ENCODE measurements around the gene CFAP20.
A peak's percentile ranks its signal among the peaks of the same experiment; 100 is the strongest.
"Not testable (repeated sequence)": the region's sequence is repeated elsewhere in the genome, so short reads cannot be mapped to it uniquely, and the experiment has no call there.

Gene CFAP20

DNA sequence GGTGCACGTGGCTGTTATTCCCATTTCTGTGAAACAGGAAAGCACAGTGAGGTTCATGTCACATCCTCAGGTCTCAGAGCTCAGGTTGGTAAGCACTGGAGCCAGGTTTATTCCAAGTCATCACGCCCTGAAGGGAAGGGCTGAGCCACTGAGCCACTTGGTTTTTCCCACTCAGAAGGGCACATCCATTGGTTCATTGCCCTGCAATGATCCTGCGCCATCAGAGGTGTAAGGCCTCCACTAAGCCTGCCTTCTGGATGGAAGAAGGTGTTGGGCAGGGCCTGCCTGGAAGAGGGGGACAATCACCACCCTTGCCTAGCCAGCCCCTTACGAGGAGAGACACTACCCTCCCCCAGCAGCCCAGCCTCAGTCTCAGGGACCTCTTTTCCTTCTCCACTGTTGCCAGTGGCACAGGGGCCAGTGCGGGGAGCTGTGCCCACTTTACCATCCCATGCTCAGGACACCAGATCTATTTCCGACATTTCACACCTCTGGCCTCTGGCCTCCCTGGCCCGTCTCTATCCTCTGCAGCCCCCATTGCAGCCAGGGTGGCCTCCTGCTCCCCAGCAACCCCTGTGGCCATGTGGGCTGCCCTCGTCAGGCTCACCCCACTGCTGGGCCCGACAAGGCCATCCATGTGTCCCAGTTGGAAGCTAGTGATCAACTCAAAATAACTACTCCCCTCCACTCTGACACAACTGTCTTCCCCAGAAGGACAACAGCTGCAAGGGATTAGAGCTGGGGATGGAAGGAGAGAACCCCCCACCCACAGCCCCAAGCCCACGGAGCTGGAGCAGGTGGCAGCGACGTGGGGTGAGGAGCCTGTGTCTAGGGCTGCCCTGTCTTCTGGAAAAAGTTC lies 29.9 kb downstream of the CFAP20 start:
- Histone ChIP-seq H3K9ac (0 out of 22 replicates have a peak overlapping the region, but pooled peaks of 1 of the 11 experiments have one; percentile 24), H3K9me3 (replicated peaks in 1 of 11) (no peaks in the 10 kb centered on the region), H3K27me3 (no peaks in the 10 kb centered on the region), H3K4me2 (peak overlapping the region; percentile 56 to 80 (median 72)), H3K4me3 (no peak overlapping the region), H4K20me1 (no peaks in the 10 kb centered on the region), H3K36me3 (no peaks in the 10 kb centered on the region), H3K4me1 (peaks cover 35 to 62% (median 51%) of the 10 kb centered on the region in 10 experiments), H3K27ac (peak overlapping the region in 3 of 11 experiments; percentile 14 to 34 (median 23); a peak in 2 of 22 replicates)
- no peak for TF ChIP-seq Cebpa-rat (IDR thresholded peaks at IDR 0.05)

DNA sequence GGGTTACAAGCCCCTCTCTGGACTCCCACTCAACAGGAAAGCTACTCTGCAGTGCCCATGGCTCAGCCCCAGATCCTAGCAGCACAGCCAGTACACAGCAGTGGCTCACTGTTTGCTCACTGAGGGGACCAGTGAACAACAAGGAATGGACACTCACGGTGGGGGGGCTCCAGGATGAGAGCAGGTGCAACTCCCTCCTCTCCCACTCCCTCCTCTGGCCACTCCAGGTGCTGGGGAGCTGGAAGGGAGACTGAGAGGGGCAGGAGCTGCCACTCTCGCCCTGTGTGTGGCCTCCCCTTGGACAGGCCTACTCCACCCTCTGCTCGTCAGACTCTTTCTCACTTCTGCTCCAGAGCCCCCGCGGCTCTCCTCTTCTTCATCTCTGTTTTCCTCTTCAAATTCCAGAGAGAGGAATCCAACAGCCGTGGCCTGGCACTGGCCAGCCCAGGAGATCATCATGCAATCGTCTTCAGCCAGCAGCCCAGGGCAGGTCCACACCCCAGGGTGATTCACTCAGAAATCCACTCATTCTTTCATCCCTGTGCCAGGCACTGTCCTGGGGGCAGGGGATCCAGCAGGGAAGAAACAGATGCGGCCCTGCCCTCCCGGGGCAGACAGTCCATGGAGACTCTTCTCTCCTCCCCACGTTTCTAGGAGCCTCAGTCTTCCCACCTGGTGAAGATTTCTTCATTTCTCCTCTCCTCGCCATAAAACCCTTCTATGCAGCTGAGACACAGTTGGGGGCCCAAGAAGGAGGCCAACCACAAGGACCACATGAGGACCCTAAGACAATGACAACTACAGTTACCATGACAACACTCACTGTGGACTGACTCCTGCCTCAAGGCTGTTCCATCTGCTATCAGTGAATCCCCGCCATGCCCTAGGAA lies 30.7 kb downstream of the CFAP20 start:
- no peaks in the 10 kb centered on the region for H3K9me3 ChIP-seq (replicated peaks in 1 of 11)
- H4K20me1 ChIP-seq, result no peaks in the 10 kb centered on the region
- H3K4me1 ChIP-seq, result peaks cover 35 to 54% (median 47%) of the 10 kb centered on the region in 10 experiments
- no peak overlapping the region for H3K4me3 ChIP-seq
- no peak overlapping the region for H3K27ac ChIP-seq
- no peak for TF ChIP-seq Cebpa-rat (IDR thresholded peaks at IDR 0.05)
- H3K4me2 ChIP-seq, result peak overlapping the region in 4 of 11 experiments; percentile 56 to 80 (median 74); a peak in 5 of 22 replicates
- no peak overlapping the region for H3K9ac ChIP-seq
- H3K36me3 ChIP-seq, result no peaks in the 10 kb centered on the region
- no peaks in the 10 kb centered on the region for H3K27me3 ChIP-seq

DNA sequence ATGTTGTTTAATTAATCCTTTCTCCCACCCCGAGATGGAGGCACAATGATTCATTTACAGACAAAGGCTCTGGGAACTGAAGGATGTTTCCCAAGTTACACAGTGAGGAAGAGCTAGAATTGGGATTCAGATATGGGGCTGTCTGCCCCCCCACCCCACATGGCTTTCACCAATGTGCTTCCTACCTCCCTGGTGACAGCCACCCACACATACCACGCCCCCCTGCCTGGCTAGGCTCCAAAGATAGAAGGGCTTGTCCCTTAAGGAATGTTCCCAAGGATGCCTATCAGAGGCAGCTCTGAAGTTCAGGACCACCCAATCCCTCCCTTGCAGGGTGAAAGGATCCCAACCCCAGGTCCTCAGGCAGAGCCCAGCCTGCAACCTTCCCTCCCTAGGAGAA lies 32.9 kb downstream of the CFAP20 start:
- H3K27me3 ChIP-seq, result no peaks in the 10 kb centered on the region
- H3K36me3 ChIP-seq, result no peaks in the 10 kb centered on the region
- H3K27ac ChIP-seq, result no peak overlapping the region
- H3K9me3 ChIP-seq (replicated peaks in 1 of 11), result no peaks in the 10 kb centered on the region
- no peak for TF ChIP-seq Cebpa-rat (IDR thresholded peaks at IDR 0.05)
- no peaks in the 10 kb centered on the region for H4K20me1 ChIP-seq
- H3K4me2 ChIP-seq, result no peak overlapping the region
- H3K9ac ChIP-seq, result no peak overlapping the region
- H3K4me3 ChIP-seq, result no peak overlapping the region
- H3K4me1 ChIP-seq, result peaks cover 25 to 33% (median 29%) of the 10 kb centered on the region in 10 experiments

DNA sequence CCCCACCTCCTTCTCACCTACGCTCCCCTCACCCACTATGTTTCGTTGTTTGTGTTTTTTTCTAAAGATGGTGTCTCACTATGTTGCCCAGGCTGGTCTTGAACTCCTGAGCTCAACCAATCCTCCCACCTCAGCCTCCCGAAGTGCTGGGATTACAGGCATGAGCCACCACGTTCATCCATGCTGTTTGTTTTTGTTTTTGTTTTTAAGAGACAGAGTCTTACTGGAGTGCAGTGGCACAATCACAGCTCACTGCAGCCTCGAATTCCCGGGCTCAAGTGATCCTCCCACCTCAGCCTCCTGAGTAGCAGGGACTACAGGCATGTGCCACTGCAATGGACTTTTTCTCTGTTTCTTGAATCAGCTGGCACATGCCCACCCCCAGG lies 33.6 kb downstream of the CFAP20 start:
- not testable (repeated sequence) for H3K27me3 ChIP-seq; H3K9me3 ChIP-seq (replicated peaks in 1 of 11); H3K9ac ChIP-seq; H3K27ac ChIP-seq; H4K20me1 ChIP-seq; H3K4me3 ChIP-seq; H3K36me3 ChIP-seq
- H3K4me1 ChIP-seq, result peaks cover 18 to 27% (median 22%) of the 10 kb centered on the region in 10 experiments
- peak overlapping the region in 10 of 11 experiments; percentile 29 to 58 (median 45); a peak in 17 of 22 replicates for H3K4me2 ChIP-seq

DNA sequence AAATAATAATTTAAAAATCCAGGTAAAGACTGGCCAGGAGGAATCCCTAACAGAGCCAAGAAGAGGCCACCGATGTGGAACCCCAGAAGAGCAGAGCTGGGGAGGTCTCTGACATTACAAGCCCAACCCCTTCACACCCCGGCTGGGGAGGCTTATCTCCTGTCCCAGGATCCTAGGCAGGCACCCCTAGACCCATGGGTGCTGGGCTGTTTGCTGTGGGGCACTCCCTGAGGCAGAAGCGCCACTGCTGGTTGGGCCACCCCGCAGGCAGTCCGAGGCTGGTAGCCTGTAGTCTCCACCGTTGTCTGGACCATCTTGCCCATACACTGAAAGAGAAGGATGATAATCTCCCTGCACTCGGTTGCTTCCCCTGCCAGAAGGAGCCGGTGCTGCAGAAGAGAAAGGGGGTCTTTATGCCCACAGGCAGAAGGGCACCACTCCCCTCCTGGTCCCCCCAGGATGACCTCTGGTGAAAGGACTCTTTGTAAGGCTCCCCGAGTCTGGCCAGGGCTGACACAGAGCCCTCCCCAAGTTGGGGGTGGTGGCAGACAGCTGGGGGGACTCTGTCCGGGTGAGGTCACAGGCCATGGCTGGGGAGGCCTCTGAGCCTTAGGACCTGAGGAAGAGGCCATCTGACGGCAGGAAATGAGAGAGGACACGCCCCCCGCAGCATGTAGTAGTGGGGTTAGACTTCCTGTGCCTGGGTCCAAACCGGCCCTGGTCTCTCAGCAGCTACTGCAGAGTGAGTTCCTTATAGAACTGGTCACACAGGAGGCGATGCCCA lies 34.2 kb downstream of the CFAP20 start:
- Histone ChIP-seq H3K9me3 (replicated peaks in 1 of 11) (no peaks in the 10 kb centered on the region), H3K27ac (peak overlapping the region in 3 of 11 experiments; percentile 28 to 32 (median 28); a peak in 2 of 22 replicates), H3K4me2 (peak overlapping the region; percentile 29 to 58 (median 45); a peak in 19 of 22 replicates), H3K4me3 (no peak overlapping the region), H3K9ac (no peak overlapping the region), H3K4me1 (peaks cover 13 to 25% (median 16%) of the 10 kb centered on the region in 10 experiments), H3K36me3 (no peaks in the 10 kb centered on the region), H3K27me3 (no peaks in the 10 kb centered on the region), H4K20me1 (no peaks in the 10 kb centered on the region)
- no peak for TF ChIP-seq Cebpa-rat (IDR thresholded peaks at IDR 0.05)

DNA sequence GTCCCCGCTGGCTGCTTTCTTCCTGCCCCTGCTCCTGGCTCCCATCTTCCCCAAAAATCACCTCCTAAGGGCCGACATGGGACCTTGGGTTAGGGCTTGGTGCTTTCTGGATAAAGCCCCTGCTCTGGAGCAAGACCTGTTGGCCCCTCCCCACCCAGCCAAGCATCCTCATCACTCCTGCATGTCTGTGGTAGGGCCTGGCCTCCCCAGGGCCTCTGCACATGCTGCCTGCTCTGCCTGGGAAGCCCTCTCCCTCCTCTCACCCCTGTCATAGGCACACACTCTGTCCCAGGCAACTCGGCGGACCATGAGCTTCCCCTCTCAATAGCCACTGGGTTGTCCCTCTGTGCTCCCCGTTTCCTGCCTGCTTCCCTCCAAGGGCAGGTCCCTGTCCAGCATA lies 35.2 kb downstream of the CFAP20 start:
- TF ChIP-seq Cebpa-rat (IDR thresholded peaks at IDR 0.05), result no peak
- H3K9ac ChIP-seq, result no peak overlapping the region

DNA sequence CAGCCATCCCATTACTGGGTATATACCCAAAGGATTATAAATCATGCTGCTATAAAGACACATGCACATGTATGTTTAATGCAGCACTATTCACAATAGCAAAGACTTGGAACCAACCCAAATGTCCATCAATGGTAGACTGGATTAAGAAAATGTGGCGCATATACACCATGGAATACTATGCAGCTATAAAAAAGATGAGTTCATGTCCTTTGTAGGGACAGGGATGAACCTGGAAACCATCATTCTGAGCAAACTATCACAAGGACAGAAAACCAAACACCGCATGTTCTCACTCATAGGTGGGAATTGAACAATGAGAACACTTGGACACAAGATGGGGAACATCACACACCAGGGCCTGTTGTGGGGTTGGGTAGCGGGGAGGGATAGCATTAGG lies 38.8 kb downstream of the CFAP20 start:
- H3K36me3 ChIP-seq; H4K20me1 ChIP-seq; H3K27ac ChIP-seq; H3K9ac ChIP-seq; H3K27me3 ChIP-seq; H3K4me3 ChIP-seq; H3K9me3 ChIP-seq (replicated peaks in 1 of 11): not testable (repeated sequence)
- Histone ChIP-seq H3K4me2 (peak overlapping the region in 2 of 11 experiments; percentile 9 to 28; a peak in 1 of 22 replicates), H3K4me1 (peaks cover 6 to 22% (median 17%) of the 10 kb centered on the region in 10 experiments; a peak in 19 of 20 replicates)

More for the DNA sequence above, 35.2 kb downstream of the CFAP20 start:
- Histone ChIP-seq H3K9me3 (replicated peaks in 1 of 11) (peaks cover 0 to 3% (median 0%) of the 10 kb centered on the region in 11 experiments; a peak in 2 of 22 replicates), H3K4me3 (no peak overlapping the region), H4K20me1 (no peaks in the 10 kb centered on the region), H3K27ac (no peak overlapping the region), H3K4me1 (peaks cover 6 to 16% (median 8%) of the 10 kb centered on the region in 10 experiments; a peak in 14 of 20 replicates), H3K36me3 (no peaks in the 10 kb centered on the region), H3K4me2 (no peak overlapping the region), H3K27me3 (no peaks in the 10 kb centered on the region)

DNA sequence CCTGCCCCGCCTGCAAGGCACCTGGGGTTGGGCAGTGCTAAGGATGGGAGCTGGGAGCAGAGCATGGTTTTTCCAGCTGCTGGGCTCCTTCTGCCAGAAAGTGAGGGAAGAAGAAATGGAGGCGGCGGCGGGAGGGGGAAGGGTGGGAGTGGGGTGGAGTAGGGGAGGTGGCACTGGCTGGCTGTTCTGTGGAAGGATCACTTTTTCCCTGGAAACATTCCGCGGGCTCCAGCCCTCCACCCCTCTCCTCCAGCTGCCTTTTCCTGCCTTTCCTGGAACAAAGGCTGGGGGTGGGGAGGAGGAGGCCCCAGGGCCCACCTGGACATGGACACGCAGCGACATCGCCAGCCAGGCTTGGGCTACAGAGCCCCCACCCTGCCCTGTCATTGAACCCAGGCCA lies 41.1 kb downstream of the CFAP20 start:
- Histone ChIP-seq H3K27me3 (no peaks in the 10 kb centered on the region), H4K20me1 (no peaks in the 10 kb centered on the region), H3K4me1 (peaks cover 0 to 35% (median 26%) of the 10 kb centered on the region in 10 experiments; a peak in 14 of 20 replicates), H3K4me3 (no peak overlapping the region), H3K27ac (no peak overlapping the region), H3K9ac (no peak overlapping the region), H3K4me2 (peak overlapping the region in 8 of 11 experiments; percentile 40 to 67 (median 42); a peak in 11 of 22 replicates), H3K9me3 (replicated peaks in 1 of 11) (peaks cover 0 to 4% (median 0%) of the 10 kb centered on the region in 11 experiments; a peak in 2 of 22 replicates), H3K36me3 (no peaks in the 10 kb centered on the region)
- TF ChIP-seq Cebpa-rat (IDR thresholded peaks at IDR 0.05), result no peak
